ENCODE results near the gene HLCS.

HLCS gene

DNA sequence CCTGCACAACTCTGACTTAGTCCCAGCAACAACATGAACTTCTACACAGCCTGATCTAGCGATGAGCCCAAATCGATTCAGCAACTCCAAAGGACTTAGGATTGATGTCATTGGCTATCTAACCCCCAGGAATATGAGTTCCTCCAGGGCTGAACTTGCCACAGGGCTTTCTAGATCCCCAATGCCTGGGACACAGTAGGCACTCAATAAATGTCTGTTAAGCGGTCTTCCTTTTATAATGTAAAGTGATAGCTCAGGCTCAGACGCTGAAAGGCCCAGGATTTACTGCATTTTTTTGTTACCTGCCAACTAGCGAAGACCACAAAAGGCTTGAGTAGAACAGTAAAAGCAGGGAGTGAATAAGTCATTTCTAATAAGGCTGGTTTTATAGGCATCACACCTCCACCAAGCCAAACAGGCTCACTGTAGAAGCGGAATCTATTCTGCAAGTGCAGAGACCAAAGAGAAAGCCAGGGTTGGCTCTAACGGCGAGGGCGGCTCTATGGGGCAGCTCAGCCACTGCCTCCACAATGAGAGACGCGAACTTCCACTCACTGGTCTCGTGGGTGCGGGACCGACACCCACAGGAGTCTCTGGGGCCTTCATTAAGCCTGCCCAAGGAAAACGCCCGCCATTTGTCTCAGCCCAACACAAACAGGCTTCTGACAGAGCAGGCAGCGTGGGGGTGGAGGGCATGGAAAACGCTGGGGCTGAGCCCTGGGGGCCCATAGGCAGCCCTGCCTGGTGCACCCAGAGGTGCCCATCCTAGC, 52.0 kb downstream of the HLCS start:
- no peak for DNase-seq

DNA sequence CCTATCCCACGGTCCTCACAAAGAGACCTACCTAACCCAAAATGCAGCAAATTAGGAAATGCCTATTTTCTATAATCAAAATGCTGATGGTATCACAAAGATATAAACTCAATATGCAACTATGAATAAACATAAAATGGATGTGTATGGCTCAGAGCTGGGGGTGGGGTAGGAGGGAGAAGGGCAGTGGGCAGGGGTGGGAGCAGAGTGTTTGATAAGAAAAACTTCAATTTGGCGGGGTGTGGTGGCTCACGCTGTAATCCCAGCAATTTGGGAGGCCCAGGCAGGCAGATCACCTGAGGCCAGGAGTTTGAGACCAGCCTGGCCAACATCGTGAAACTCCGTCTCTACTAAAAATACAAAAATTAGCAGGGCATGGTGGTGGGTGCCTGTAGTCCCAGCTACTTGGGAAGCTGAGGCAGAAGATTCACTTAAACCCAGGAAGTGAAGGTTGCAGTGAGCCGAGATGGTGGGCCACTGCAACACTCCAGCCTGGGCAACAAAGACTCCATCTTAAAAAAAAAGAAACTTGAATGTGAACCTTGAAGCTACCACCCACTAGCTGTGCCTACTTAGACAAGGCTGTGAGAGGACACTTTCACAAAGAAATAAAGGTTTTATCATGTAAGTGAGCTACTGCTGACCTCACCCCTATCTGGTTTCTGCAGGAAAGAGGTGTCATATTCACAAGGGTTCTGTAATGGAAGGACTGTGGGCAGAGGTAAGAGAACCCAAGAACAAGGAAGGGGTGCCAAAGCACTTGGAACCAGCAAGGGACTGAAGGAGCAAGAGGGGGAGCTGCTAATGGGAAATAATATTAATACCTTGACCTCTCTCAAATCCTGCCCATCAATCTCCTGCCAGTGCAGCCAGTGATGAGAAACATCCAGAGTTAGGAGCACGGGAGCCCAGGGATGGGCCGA, 53.0 kb downstream of the HLCS start:
- no peak for DNase-seq

- DNase-seq = no peak
Measured at GRCh38 chr21:36910581-36911307, 55.7 kb downstream of the HLCS start.

DNA sequence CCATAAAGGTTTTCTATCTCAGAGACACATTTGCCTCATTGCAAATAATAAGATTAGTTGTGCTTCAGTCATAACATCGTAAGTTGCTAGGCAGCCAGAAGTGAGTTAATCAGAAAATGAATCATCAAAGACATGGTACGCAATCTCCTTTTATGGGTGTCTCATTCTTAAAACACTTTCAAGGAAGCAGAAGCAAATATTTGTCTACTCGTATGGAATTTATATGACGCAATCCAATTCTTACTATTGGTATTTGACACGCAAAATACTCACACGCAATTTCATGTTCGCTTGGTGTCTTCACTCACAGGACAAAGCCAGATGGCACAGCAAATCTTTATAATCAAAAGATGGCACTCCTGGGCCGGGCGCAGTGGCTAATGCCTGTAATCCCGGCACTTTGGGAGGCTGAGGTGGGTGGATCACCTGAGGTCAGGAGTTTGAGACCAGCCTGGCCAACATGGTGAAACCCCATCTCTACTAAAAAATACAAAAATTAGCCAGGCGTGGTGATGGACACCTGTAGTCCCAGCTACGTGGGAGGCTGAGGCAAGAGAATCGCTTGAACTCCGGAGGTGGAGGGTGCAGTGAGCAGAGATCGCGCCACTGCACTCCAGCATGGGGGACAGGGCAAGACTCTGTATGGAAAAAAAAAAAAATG, 56.4 kb downstream of the HLCS start:
- no peak for DNase-seq

- DNase-seq = no peak
Measured at GRCh38 chr21:36909423-36909822, 57.0 kb downstream of the HLCS start.

DNA sequence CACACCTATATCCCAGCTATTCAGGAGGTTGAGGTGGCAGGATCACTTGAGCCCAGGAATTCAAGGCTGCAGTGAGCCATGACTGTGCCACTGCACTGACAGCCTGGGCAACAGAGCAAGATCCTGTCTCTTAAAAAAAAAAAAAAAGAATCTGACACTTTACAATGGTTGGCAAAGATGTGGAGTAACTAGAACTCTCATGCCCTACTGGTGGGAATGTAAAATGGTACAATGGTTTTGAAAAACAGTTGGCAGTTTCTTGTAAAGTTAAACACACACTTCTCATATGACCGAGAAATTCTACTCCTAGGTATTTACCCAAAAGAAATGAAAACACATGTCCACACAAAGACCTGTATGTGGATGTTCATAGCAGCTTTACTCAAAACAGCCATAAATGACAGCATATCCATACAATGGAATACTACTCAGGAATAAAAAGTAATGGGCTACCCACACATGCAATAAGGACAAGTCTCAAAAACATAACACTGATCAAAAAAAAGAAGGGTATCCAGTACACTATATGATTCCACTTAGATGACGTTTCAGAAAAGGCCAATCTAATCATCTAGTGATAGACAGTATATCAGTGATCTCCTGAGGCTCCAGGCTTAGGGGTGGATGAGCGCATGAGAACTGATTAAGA, 58.1 kb downstream of the HLCS start:
- no peak for DNase-seq

- no peak for DNase-seq
Measured at GRCh38 chr21:36904093-36904666, 62.3 kb downstream of the HLCS start.

GRCh38 chr21:36902793-36903192, 63.7 kb downstream of the HLCS start:
- DNase-seq = no peak

DNA sequence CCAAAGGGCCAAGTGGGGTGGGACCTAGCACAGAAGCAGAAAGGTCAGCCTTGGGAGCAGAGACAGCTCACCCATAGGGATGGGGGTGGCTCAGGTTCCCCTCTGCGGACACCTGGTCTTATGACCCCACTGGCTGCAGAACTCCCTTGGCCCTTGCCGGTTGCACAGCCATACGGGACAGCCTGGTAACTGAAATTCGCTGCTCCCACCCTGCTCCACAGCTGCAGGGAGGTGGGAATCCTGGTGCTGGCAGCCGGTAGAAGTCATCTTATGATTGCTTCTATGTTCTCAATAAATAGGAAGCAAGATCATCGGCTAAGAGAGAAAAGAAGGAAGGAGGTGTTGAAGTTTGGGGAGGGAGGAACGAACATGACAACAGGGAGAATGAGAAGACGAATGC, 64.1 kb downstream of the HLCS start:
- no peak for DNase-seq

- DNase-seq = no peak
Measured at GRCh38 chr21:36901575-36901974, 64.9 kb downstream of the HLCS start.

- no peak for DNase-seq
Measured at GRCh38 chr21:36893581-36893980, 72.9 kb downstream of the HLCS start.

- no peak for DNase-seq
Measured at GRCh38 chr21:36892201-36892600, 74.3 kb downstream of the HLCS start.

DNA sequence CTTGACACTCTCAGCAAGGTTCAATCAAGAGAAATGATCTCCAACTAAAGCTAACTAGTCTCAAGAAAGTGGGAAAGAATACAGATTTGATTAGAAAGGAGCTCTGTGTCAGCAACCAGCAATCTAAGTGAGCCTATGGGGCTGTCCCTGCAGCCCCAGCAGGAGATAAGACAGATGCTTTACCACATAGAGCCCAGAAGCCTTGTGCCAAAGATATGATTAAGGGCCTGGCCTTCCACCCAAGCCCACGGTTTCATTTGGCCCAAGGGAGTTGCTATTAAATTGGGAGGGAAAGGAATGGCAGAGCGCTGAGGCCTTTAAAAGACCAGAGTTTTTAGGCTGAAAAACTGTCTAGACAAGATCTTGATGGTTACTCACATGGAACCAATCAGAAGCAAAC, 74.8 kb downstream of the HLCS start:
- no peak for DNase-seq

GRCh38 chr21:36891121-36891520, 75.3 kb downstream of the HLCS start:
- no peak for DNase-seq

DNA sequence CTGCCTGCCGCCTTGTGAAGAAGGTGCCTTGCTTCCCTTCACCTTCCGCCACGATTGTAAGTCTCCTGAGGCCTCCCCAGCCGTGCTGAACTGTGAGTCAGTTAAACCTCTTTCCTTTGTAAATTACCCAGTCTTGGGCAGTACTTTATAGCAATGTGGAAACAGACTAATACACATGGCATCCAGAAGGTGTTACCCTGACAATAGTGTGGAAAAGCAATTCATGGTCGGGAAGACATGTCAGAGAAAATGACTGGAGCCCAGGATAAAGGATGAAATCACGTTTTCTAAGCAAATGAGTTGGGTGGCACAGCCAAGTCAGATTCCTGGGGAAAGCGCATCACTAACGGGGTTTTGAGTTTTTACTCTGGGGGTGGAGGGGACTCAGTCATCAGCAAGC, 76.4 kb downstream of the HLCS start:
- no peak for DNase-seq

DNA sequence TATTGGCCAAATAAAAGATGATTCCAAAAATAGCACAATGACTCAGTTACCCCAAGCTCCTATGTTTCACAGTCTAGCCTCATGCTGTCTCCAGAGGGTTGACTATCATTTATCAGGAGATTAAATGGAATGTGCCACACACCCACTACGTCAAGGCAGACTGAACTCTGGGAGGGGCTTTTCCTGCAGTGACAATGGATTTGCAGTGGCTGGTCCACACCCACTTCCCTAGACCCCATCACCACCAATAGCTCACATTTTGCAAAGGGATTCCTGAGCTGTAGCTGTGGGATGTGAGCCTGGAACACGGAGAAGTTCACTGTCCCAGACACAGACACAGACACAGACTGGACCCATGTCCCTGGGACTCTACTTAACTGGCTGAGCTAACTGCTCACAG, 77.1 kb downstream of the HLCS start:
- no peak for DNase-seq

- no peak for DNase-seq
Measured at GRCh38 chr21:36888466-36888865, 78.0 kb downstream of the HLCS start.

- no peak for DNase-seq
Measured at GRCh38 chr21:36887963-36888362, 78.5 kb downstream of the HLCS start.

DNA sequence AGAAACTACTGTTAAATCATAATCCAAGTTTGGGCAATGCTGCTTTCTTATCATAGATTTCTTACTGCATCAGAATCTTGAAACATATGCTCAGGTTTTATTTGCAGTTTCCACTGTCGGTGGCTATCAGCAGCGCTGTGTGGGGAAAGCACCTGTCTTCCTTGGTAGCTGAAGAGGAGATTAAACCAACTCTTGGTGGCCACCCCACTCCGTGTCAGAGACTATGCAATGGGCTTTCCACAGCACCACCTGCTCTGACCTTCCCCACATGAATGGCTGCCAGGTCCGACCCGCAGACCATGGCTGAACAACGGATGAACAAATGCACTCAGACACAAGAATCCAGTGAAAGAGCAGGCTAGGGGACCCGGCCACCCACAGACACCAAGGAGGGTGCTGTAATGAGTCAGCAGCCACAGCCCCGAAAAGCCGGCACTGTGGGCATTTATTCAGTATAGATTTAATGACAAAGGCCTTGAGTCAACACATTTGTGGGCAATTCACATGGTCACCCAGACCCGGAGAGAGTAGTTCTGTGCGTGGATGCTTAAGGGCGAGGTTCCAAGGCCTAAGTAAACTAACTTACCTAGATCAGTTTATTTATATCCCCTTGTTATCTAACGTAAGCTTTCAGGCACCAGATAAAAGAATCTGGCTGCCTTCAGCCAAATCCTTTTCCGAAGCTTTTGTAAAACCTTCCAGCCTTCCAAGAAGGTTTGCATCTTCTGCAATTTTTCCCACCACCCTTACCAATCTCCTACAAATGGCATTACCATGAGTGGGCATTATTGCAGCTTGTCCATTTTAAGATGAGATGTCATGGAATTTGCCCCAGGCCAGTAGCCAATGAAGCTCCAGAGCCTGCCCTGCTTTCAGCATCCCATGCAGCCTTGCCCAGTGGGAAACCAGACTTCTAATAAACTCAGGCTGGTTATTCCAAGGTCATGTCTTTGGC, 82.7 kb downstream of the HLCS start:
- DNase-seq = no peak

- no peak for DNase-seq
Measured at GRCh38 chr21:36882776-36883175, 83.7 kb downstream of the HLCS start.

- DNase-seq = no peak
Measured at GRCh38 chr21:36881228-36881627, 85.2 kb downstream of the HLCS start.
